Measurements from ENCODE around the gene ADGRB2.
A peak's percentile ranks its signal among the peaks of the same experiment; 100 is the strongest.
"Not testable (repeated sequence)": the region's sequence is repeated elsewhere in the genome, so short reads cannot be mapped to it uniquely, and the experiment has no call there.

ADGRB2 gene

DNA sequence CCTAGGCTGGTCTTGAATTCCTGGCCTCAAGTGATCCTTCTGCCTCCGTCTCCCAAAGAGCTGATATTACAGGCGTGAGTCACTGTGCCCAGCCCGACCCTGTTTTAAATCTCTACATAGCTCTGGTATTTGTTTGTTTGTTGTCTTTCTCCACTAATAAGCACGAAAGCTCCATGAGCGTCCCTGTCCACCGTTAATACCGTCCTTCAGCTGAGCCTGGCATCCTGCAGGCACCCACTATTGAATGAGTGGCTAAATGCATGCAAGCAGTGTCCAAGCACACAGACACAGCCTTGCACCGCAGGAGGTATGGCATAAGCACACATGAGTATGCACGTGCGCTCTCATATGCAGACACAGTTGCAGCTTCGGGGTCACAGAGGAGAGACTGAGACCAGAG lies 55.8 kb downstream of the ADGRB2 start:
- H3K9me3 Mint-ChIP-seq, result no peaks in the 10 kb centered on the region
- H3K4me1 Mint-ChIP-seq (ENCODE audit: low read depth), result peaks cover 37% of the 10 kb centered on the region
- H3K27ac Mint-ChIP-seq, result no peak overlapping the region
- peaks cover 50% of the 10 kb centered on the region for H3K27me3 Mint-ChIP-seq (ENCODE audit: low read depth)
- no peak overlapping the region for H3K4me3 Mint-ChIP-seq
- no peaks in the 10 kb centered on the region for H3K36me3 Mint-ChIP-seq (ENCODE audit: low read depth)

DNA sequence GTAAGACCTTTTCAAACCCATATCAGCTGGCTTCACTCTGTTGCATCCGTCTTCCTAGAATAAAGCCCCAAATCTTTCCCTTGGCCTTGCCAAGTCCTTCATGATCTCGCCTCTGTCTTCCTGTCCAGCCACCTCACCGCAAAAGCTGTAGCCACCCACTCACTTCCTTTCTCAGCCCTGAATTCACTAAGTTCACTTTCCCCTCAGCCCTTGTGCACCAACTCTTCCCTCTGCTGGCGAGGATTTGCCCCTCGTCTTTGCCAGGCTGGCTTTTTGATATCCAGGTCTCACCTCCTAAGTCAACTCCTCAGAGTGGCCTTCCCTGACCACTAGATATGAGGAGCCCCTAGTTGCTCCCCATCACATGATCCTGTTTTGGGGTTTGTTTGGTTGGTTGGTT lies 56.4 kb downstream of the ADGRB2 start:
- Mint-ChIP-seq H3K4me3 (peak overlapping the region; percentile 6), H3K27me3 (ENCODE audit: low read depth) (peaks cover 48% of the 10 kb centered on the region), H3K9me3 (no peaks in the 10 kb centered on the region), H3K4me1 (ENCODE audit: low read depth) (peaks cover 37% of the 10 kb centered on the region), H3K27ac (peak overlapping the region; percentile 10), H3K36me3 (ENCODE audit: low read depth) (no peaks in the 10 kb centered on the region)

DNA sequence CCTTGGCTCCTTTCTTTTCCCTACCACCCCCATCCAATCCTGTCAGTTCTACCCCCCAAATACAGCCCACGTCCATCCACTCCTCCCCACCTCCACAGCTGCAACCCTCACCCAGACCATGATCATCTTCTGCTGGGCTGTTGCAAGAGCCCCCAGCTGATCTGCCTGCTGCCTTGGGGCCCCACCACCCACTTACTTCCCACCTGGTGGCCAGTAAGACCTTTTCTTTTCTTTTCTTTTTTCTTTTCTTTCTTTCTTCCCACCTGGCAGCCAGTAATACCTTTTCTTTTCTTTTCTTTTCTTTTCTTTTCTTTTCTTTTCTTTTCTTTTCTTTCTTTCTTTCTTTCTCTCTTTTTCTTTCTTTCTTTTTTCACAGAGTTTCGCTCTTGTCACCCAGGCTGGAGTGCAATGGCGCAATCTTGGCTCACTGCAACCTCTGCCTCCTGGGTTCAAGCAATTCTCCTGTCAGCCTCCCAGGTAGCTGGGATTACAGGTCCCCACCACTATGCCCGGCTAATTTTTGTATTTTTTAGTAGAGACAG lies 57.0 kb downstream of the ADGRB2 start:
- H3K9me3 Mint-ChIP-seq; H3K36me3 Mint-ChIP-seq (ENCODE audit: low read depth); H3K27ac Mint-ChIP-seq; H3K4me3 Mint-ChIP-seq: not testable (repeated sequence)
- peaks cover 37% of the 10 kb centered on the region for H3K4me1 Mint-ChIP-seq (ENCODE audit: low read depth)
- peaks cover 42% of the 10 kb centered on the region for H3K27me3 Mint-ChIP-seq (ENCODE audit: low read depth)

DNA sequence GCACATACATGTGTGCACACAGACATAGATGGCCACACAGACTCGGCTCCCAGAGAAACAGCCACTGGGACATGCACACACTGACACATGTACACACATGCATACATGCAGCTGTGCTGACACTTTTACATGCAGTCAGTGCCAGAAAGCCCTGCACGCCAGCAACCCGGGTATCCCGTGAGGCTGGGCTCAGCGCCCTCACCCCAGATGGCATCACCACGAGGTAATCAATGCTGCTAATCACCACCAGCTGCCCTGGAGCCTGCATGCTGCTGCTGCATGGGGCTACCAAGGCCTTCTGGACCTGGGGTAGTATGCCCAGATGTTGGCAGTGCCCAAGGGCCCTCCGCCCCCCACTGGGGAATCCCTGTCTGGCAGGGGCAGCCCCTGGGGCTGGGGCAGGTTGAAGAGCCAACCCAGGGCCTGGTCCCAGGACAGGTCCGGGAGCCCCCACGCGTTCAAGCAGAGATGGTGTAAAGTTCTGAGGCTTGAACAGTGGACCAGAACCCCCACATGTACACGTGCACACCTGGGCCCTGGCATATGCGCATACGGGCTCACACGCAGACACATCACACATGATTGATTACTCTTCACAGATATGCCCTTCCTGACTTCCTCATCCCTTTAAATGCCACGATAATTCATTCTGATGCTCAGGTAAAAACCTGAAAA lies 57.6 kb downstream of the ADGRB2 start:
- H3K4me3 Mint-ChIP-seq, result no peak overlapping the region
- H3K9me3 Mint-ChIP-seq, result no peaks in the 10 kb centered on the region
- H3K27me3 Mint-ChIP-seq (ENCODE audit: low read depth), result peaks cover 40% of the 10 kb centered on the region
- no peaks in the 10 kb centered on the region for H3K36me3 Mint-ChIP-seq (ENCODE audit: low read depth)
- no peak overlapping the region for H3K27ac Mint-ChIP-seq
- peaks cover 37% of the 10 kb centered on the region for H3K4me1 Mint-ChIP-seq (ENCODE audit: low read depth)

DNA sequence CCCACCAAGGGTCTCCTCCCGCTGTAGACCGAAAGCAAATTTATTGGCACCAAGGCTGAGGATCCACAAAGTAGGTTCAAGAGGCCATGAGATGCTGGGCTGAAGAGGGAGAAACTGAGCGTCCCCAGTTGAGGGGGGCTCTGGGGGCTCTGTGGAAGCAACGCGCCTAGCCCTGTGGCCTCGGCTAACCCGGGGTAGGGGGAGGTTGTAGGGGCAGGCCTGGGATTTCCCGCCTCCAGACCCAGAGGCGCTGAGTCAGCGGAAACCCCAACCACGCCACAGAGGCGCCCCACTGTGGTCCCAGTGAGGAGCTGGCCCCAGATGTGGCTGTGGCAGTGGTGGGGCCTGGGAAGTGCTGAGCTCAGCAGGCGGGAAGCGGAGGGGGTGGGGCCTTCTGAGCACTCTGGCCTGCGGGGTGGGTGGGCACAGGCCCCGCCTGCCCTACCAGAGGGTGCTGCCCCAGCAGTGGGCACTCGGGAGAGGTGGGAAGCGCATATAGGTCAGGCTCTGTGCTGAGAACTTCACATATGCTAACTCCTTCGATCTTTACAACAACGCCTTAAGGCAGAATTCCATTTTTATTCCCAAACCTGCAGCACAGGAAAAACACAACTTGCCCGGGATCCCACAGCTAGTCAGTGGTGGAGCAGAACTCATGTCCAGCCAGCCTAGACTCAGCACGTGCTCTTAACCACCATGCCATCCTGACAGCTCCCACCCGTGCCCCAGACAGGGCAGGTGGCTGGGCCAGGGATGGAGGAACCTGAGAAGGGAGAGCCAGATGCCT lies 58.9 kb downstream of the ADGRB2 start:
- Mint-ChIP-seq H3K4me1 (ENCODE audit: low read depth) (peaks cover 39% of the 10 kb centered on the region), H3K9me3 (no peaks in the 10 kb centered on the region), H3K4me3 (peak overlapping the region; percentile 59), H3K27ac (peak overlapping the region; percentile 72), H3K36me3 (ENCODE audit: low read depth) (no peaks in the 10 kb centered on the region), H3K27me3 (ENCODE audit: low read depth) (peaks cover 36% of the 10 kb centered on the region)

DNA sequence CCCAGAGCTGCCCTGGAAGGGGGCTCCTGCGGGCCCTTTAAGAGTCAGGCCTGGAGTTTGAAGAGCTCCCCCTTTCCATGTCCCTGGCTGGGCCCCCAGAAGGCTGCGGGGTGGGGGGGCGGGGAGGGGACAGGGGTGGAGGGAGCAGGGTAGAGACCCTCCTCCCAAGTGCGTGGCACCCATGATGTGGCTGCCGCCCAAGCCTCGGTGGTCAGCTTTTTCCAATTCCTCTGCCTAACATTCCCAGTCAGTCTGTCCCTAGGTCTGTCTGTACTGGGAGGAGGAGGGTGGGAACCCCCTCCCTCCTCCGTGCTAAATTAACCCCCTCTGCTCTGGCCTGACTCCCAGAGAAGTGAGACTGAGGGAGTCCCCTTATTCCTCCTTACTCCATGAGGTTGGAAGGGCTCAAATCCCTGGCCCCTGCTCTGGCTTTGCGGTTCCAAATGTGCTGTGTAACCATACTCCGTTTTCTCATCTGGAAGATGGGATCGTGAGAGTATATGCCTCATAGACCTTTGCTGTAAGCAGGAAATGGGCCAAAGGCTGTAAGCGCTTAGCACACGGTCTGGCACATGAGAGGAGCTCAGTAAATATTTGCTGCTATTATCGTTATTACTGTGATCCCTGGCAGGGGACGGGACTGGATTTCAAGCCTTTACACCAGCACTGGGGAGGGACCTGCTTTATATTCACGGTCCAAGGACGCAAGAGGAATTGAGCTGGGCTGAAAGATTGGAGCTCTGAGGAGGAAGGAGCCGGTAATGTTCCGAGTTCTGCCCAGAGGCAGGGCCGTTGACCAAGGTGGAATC lies 59.7 kb downstream of the ADGRB2 start:
- H3K4me1 Mint-ChIP-seq (ENCODE audit: low read depth), result peaks cover 42% of the 10 kb centered on the region
- peaks cover 36% of the 10 kb centered on the region for H3K27me3 Mint-ChIP-seq (ENCODE audit: low read depth)
- H3K9me3 Mint-ChIP-seq, result no peaks in the 10 kb centered on the region
- H3K27ac Mint-ChIP-seq, result peak overlapping the region; percentile 72
- H3K36me3 Mint-ChIP-seq (ENCODE audit: low read depth), result no peaks in the 10 kb centered on the region
- H3K4me3 Mint-ChIP-seq, result peak overlapping the region; percentile 59

DNA sequence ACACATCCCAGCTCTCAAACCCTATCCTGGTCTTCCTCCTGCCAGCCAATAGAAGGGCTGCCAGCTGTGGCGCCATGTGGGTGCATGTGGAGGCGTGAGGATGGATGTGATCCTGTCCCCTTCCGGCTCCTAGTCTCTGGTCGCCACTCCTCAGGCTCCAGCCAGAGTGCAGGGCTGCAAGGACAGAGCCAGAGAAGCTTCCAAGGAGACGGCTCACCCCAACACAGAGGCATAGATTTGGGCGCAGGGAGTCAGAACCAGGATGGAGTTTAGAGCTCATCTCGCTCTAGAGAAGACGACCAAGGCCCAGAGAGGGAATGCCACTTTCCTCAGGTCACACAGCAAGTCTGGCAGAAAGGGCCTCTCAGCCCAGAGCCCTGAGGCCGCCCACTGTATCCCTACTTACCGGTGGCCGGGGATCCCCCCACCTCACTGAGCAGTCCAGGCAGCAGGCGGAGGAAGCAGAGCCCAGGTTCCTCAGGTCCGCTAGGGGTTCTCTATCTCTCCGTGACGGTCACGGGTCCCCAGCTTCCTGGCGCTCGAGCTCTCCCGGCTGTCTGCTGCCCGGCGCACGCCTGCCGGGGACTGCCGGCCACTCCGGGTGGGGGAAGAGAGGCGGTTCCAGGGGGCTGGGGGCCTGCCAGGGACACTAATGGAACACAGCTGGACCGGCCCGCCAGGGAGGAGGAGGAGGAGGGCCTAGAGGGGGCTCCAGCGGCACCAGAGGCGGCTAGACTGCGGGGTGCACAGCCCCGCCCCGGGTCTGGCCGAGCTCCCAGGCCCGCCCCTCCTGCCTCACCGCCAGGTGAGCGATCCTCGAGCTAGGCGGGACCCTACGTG lies 60.5 kb downstream of the ADGRB2 start, which contains the start of gene COL16A1:
Gene COL16A1 (minus strand): TSS at position 587 of the 840 bp plus-strand sequence. CDS start 1,824 bp downstream, outside the sequence.
- Mint-ChIP-seq H3K27me3 (ENCODE audit: low read depth) (peaks cover 30% of the 10 kb centered on the region), H3K4me3 (peak within 1 kb of the TSS; percentile 59), H3K36me3 (ENCODE audit: low read depth) (no peaks in the 10 kb centered on the region), H3K4me1 (ENCODE audit: low read depth) (peaks cover 43% of the 10 kb centered on the region), H3K9me3 (no peaks in the 10 kb centered on the region), H3K27ac (peak within 1 kb of the TSS; percentile 72)

DNA sequence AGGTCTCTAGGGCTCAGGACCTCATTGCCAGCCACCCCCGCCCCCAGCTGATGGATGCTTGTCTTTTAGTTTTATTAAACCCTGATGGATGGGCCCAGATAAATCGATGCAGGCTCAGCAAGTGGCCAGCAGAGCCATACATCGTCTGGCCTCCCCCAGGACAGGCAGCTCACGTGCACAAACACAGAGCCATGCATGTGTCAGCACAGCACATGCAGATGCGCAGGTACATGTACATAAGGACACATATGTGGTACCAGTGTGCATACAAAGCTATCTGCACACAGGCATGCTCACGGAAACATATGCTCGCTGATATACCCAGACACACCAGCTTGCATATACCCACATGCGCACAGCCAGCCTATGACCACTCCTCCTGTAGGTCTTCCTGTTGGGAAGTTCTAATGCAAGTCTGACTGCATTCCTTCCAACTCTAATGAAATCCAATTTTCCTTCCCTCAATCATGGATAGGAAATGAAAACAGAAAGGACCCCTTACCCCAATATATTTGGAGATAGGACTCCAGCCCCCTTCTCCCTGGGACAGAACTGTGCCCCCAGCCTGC lies 61.2 kb downstream of the ADGRB2 start:
- Mint-ChIP-seq H3K4me3 (no peak overlapping the region), H3K9me3 (no peaks in the 10 kb centered on the region), H3K4me1 (ENCODE audit: low read depth) (peaks cover 40% of the 10 kb centered on the region), H3K27ac (no peak overlapping the region), H3K27me3 (ENCODE audit: low read depth) (peaks cover 26% of the 10 kb centered on the region), H3K36me3 (ENCODE audit: low read depth) (no peaks in the 10 kb centered on the region)

DNA sequence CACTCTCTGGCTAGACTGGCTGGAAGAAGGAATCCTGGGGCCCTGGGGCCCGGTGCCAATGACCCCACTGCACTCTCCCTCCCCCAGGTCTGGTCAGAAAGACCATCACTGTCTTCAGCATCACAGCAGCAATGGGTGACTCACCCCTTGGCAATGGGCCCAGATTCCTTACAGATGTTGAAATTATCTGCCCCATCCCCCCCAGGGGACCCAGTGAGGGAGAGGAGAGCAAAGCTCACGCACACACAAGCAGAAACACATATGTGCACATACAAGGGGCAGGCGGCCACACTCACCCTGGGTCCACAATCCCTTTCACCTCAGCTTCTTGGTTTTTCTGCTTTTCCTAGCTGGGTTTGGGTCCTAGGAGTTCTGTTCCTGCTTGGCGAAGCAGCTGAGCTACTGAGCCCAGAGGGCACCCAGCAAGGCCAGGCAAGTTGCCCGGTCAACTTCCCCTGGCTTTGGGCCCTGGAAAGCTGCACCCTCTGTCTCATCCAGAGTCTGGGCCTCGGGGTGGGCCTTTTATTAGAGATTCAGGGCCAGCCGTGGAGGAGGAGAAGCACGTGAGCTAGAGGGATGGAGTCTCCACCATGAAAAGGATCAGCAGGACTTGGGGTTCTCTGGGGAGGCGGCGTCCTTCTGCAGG lies 62.9 kb downstream of the ADGRB2 start:
- H3K27me3 Mint-ChIP-seq (ENCODE audit: low read depth), result peaks cover 21% of the 10 kb centered on the region
- no peaks in the 10 kb centered on the region for H3K9me3 Mint-ChIP-seq
- peaks cover 29% of the 10 kb centered on the region for H3K4me1 Mint-ChIP-seq (ENCODE audit: low read depth)
- no peak overlapping the region for H3K4me3 Mint-ChIP-seq
- no peak overlapping the region for H3K27ac Mint-ChIP-seq
- no peaks in the 10 kb centered on the region for H3K36me3 Mint-ChIP-seq (ENCODE audit: low read depth)

DNA sequence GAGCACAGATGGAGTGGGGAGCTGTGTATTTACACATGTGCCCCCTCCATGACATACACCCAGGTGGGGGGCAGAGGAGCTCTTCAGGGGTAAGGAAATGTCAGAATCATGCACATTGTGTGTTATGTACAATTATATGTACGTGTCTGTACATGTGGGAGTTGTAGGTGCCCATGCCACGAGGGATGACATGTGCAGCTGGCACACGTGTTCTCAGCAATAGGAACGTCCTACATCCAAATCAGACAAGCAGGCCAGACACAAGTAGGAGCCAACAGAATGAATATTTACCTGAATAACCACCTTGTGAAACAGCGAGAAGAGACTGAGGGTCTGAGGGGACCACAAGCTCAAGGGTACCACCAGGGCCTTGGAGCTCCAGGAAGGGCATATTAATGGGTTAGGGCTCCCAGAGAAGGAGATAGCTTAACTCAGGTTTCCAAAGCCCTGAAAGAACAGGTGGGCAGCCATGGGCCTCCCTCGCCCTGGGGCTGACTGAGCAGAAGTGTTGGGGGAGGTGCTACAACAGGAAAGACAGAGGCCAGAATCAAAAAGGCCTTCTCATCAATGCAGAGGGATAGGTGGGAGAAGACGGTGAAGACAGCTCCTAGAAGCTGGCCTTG lies 63.6 kb downstream of the ADGRB2 start:
- Mint-ChIP-seq H3K27me3 (ENCODE audit: low read depth) (peaks cover 21% of the 10 kb centered on the region), H3K4me3 (no peak overlapping the region), H3K4me1 (ENCODE audit: low read depth) (peaks cover 23% of the 10 kb centered on the region), H3K9me3 (no peaks in the 10 kb centered on the region), H3K27ac (peak overlapping the region; percentile 32), H3K36me3 (ENCODE audit: low read depth) (no peaks in the 10 kb centered on the region)

DNA sequence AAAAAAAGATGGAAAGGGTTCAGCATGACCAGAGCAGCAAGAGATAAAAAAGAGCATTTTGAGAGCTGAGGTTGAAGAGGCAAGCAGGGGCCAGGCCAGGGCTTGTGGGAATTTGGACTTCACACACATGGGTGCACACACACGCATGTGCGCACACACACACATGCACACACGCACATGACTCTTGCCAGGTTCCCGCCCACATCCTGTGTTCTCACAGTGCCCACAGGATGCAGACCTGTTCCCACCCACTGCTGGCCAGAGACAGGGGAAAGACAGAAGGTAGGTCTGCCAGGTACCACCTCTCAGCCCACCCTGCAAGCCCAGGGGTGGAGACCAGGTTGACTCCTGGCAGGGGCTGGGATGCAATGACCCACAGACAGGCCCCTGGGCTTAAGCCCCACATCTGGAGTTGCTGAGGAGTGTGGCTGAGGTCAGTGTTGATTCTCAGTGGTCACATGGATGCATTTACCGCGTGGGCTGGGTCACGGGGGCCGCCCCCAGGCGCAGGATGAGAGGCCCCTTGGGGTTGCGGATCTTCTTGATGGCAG lies 64.7 kb downstream of the ADGRB2 start:
- Mint-ChIP-seq H3K27ac (peak overlapping the region; percentile 4), H3K4me1 (ENCODE audit: low read depth) (peaks cover 12% of the 10 kb centered on the region), H3K36me3 (ENCODE audit: low read depth) (no peaks in the 10 kb centered on the region), H3K27me3 (ENCODE audit: low read depth) (peaks cover 13% of the 10 kb centered on the region), H3K9me3 (no peaks in the 10 kb centered on the region), H3K4me3 (no peak overlapping the region)

DNA sequence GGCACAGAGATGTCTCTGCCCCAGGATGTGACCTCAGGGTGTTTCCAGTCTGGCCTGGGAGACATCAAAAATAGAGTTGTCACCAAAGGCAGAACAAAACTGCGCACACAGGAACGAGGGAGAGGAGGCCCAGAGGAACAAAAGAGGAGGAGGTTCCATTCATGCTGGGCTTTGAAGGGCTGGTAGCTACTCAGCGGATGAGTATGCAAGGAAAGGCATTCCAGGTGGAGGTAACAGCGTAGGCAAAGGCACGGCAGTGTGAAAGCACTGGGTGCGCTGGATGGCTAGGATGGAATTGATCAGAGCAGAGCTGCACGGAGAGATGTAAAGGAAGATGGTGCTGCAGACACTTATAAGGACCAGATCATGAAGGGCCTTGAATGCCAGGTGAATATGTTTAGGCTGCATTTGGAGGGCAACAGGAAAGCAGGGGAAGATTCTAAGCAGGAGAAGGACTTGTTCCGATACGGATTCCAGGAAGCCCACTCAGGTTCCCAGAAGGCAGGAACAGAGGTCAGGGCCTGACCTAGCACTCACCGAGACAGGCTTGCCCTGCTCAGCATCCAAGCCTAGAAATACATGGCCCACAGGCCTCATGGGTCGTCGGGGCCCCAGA lies 66.7 kb downstream of the ADGRB2 start:
- Mint-ChIP-seq H3K27me3 (ENCODE audit: low read depth) (peaks cover 3% of the 10 kb centered on the region), H3K4me3 (no peak overlapping the region), H3K9me3 (no peaks in the 10 kb centered on the region), H3K4me1 (ENCODE audit: low read depth) (peaks cover 11% of the 10 kb centered on the region), H3K36me3 (ENCODE audit: low read depth) (no peaks in the 10 kb centered on the region), H3K27ac (no peak overlapping the region)
